Dendritic cell treated with granulocyte-macrophage colony-stimulating factor and Interleukin-4, amounts not matched to agents 40 ng/mL and 50 ng/mL, for 4 days (primary cell): ENCODE measurements around the gene ZC3H18.
A peak's percentile ranks its signal among the peaks of the same experiment; 100 is the strongest.

ENCODE experiments used
- H3K27ac Mint-ChIP-seq: one replicate; pipeline ENCODE4 v1.8.0; 2022; ENCODE audit warnings: mild to moderate bottlenecking, mixed read lengths
- H3K27me3 Mint-ChIP-seq: one replicate; pipeline ENCODE4 v1.8.0; 2022; ENCODE audit warnings: mild to moderate bottlenecking, mixed read lengths
- H3K36me3 Mint-ChIP-seq: one replicate; pipeline ENCODE4 v1.8.0; 2022; ENCODE audit warnings: low read depth, mixed read lengths
- H3K4me1 Mint-ChIP-seq: one replicate; pipeline ENCODE4 v1.8.0; 2022; ENCODE audit warnings: low read depth, mixed read lengths
- H3K4me3 Mint-ChIP-seq: one replicate; pipeline ENCODE4 v1.8.0; 2022; ENCODE audit warnings: mild to moderate bottlenecking, moderate library complexity, mixed read lengths
- H3K9me3 Mint-ChIP-seq: one replicate; pipeline ENCODE4 v1.8.0; 2022; ENCODE audit warnings: mixed read lengths
- intact Hi-C: fragments of 100-400 bp; cut with micrococcal nuclease; formaldehyde crosslinking; loops from one replicate; pipeline ENCODE4 v1.15.0; 2022

Gene ZC3H18

DNA sequence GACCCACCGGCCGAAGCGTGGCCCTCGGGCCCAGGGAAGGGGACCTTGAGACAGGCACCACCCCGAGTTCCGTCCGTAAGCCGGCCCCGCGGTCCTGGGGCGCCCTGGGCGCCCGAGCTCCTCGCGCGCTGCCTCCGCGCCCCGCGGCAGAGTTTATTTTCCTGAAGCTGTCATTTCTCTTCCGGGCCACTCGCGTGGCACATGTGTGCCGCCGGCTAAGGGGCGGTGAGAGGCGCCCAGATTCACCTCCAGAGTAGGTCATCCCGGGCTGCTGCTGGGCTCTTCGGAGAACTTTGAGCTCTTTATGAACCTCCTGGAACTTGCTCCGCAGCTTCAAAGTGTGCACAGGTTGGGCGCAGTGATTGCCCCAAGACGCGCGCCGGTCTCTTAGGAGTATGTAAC lies 489 bp downstream of the ZC3H18 start:
- Mint-ChIP-seq H3K9me3 (no peaks in the 10 kb centered on the region), H3K36me3 (peaks cover 39% of the 10 kb centered on the region), H3K4me1 (peaks cover 34% of the 10 kb centered on the region), H3K27ac (peak overlapping the region; percentile 84), H3K27me3 (peaks cover 1% of the 10 kb centered on the region), H3K4me3 (peak overlapping the region; percentile 76)
- intact Hi-C loops: loop anchor here (1.0 kb wide), 1 partner anchor 21 kb away; no protein-coding TSS in a partner anchor

DNA sequence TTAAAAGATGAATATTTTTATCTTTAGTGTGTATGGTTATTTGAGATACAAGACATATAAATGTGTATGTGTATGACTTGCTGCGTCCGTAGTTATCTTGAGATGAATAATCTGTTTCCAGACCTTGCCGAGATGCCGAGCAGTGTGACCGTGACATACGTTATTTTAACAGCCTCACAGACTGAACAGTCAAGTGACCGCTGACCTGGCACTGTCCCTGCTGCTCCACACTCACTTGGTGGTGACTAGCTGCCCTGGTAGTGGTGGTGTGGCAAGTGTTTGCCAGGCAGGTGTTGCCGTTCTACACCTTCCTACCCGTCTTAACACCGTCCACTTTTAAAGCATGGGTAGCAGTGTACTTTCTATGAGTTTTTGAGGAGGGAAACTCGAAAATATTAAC lies 5.0 kb downstream of the ZC3H18 start:
- Mint-ChIP-seq H3K36me3 (peaks cover 85% of the 10 kb centered on the region), H3K27ac (no peak overlapping the region), H3K4me1 (peaks cover 40% of the 10 kb centered on the region), H3K9me3 (no peaks in the 10 kb centered on the region), H3K27me3 (no peaks in the 10 kb centered on the region), H3K4me3 (no peak overlapping the region)
- intact Hi-C loops: no loop called here

DNA sequence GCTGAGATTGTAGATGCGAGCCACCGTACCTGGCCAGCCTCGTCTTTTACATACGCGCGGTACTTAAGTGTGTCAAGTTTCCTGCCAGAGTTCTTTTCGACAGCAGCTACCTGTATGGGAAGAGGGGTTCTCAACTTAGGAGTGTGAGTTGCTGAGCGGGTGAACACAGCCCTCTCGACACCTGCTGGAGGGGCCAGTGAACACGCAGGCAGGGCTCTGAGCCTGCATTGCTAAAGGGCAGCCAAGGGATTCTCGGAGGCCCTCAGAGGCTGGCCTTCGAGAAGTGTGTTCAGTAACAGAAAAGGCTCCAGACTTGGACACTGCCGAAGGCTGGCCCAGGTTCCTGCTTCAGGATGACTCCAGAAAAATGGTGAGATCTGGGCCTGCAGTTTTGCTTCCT lies 6.1 kb downstream of the ZC3H18 start:
- H3K27ac Mint-ChIP-seq: peak overlapping the region; percentile 3
- no peak overlapping the region for H3K4me3 Mint-ChIP-seq
- peaks cover 35% of the 10 kb centered on the region for H3K4me1 Mint-ChIP-seq
- H3K27me3 Mint-ChIP-seq: no peaks in the 10 kb centered on the region
- peaks cover 96% of the 10 kb centered on the region for H3K36me3 Mint-ChIP-seq
- intact Hi-C loops: no loop called here
- H3K9me3 Mint-ChIP-seq: no peaks in the 10 kb centered on the region

DNA sequence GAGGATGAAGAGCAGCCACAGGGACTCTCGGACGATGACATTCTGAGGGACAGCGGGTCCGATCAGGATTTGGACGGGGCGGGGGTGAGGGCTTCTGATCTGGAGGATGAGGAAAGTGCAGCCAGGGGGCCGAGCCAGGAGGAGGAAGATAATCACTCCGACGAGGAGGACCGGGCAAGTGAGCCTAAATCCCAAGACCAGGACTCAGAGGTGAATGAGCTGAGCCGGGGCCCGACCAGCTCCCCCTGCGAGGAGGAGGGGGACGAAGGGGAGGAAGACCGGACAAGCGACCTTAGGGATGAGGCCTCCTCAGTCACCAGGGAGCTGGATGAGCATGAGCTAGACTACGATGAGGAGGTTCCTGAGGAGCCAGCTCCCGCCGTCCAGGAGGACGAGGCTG lies 7.0 kb downstream of the ZC3H18 start:
- Mint-ChIP-seq H3K9me3 (no peaks in the 10 kb centered on the region), H3K4me3 (no peak overlapping the region), H3K4me1 (peaks cover 28% of the 10 kb centered on the region), H3K27ac (no peak overlapping the region), H3K36me3 (peaks cover 99% of the 10 kb centered on the region), H3K27me3 (no peaks in the 10 kb centered on the region)
- intact Hi-C loops: no loop called here

DNA sequence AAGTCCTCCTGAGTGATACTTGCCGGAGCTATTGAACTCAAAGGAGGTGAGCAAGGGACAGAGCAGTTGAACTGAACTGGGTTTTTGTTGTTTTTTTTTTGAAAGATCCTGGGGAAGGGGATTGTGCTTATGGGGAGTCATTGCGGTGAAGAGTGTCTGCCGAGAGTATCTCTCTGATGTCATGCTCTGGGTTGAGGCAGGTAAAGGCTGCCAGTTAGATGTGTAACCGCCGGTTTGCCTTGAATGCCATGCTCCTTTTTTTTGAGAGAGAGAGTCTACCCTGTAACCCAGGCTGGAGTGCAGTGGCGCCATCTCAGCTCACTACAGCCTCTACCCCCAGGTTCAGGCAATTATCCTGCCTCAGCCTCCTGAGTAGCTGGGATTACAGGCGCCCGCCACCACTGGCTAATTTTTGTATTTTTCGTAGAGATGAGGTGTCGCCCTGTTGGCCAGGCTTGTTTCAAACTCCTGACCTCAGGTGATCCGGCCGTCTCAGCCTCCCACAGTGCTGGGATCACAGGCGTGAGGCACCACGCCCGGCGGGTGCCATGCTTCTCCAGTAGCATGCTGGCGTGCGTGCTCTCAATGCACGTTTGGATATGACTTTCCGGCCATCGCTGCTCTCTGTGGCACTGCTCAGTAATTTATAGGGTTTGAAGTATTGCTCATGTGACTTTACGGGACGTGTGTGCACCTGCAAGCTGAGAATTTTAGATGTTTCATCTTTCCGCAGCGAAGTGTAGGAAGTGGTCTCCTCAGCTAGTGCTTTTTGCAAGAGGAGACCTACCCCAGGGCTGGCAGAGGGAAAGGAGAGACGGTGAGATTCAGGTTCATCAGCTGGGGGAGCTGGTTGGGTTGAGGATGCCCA lies 8.5 kb downstream of the ZC3H18 start:
- intact Hi-C loops: no loop called here
- Mint-ChIP-seq H3K4me3 (no peak overlapping the region), H3K27me3 (no peaks in the 10 kb centered on the region), H3K27ac (no peak overlapping the region), H3K9me3 (no peaks in the 10 kb centered on the region), H3K4me1 (peaks cover 25% of the 10 kb centered on the region), H3K36me3 (peaks cover 99% of the 10 kb centered on the region)

DNA sequence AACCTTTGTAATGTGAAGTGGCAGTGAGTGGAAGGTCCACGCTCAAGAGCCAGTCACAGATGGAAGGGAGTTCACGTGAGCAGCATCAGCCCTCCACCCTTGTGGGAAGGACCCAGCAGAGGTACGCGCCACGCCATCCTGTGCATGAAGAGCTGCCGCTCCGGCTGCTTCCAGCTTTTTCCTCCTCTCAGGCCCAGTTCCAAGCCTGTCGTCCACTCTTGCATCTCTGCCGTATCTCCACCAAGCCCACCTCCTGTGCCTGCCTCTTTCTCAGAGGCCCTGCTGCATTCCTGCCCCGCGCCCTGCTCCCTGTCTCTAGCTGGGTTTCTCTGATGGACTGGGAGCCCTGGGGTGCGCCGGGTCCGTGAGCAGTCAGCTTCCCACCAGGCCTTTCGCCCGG lies 10.2 kb downstream of the ZC3H18 start:
- intact Hi-C loops: loop anchor here (10.0 kb wide), 1 partner anchor 54 kb away; the partner anchor contains the start of gene IL17C
- Mint-ChIP-seq H3K4me3 (no peak overlapping the region), H3K36me3 (peaks cover 87% of the 10 kb centered on the region), H3K27ac (peak overlapping the region; percentile 10), H3K9me3 (no peaks in the 10 kb centered on the region), H3K27me3 (no peaks in the 10 kb centered on the region), H3K4me1 (peaks cover 26% of the 10 kb centered on the region)

DNA sequence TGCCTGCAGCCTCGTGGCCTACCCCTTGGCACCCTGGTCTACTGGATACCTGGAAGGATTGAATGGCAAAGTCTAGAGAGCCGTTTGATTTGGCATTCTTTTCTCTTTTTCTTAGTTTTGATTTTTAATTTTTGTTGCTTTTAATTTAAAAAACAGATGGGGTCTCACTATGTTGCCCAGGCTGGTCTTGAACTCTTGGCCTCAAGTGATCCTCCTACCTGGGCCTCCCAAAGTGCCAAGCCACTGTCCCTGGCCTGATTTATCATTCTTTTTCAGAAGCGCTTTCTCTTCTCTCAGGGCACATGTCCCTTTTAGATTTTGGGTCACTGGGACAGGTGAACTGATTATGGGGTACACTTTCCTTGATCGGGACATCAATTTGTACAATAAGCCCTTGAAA lies 10.8 kb downstream of the ZC3H18 start:
- Mint-ChIP-seq H3K4me3 (no peak overlapping the region), H3K4me1 (peaks cover 25% of the 10 kb centered on the region), H3K27me3 (no peaks in the 10 kb centered on the region), H3K27ac (no peak overlapping the region), H3K9me3 (no peaks in the 10 kb centered on the region), H3K36me3 (peaks cover 87% of the 10 kb centered on the region)
- intact Hi-C loops: loop anchor here (10.0 kb wide), 1 partner anchor 54 kb away; the partner anchor contains the start of gene IL17C

DNA sequence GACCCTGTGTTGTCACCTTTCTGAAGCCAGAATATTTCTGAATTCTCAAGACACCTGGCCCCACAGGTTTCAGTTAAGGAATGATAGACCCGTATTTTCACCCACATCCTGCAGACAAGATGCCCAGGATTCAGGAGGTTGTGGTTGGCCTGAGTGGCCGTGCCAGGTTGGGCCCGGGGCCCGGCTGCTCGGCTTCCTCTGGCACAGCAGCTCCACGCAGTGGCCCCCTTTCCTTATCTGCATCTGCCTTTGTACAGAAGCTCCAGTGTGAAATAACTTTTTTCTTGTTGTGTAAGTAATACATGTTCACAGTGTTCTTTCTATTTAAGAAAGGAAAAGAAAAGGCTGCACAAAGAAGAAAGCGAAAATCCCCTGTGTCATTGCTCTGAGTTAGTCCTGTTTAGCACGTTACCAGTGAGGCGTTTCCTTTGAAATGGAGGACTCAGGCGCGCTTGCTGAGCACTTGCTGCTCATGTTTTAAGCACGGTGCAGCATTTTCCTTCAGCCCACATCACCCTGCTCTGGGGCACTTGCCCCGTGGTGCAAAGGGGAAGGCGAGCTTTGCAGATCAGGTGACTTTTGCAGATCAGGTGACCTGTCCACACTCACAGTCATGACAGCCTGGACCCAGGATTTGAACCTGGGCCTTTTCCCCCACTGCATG lies 12.8 kb downstream of the ZC3H18 start:
- intact Hi-C loops: loop anchor here (10.0 kb wide), 1 partner anchor 52 kb away; the partner anchor contains the start of gene IL17C
- Mint-ChIP-seq H3K9me3 (no peaks in the 10 kb centered on the region), H3K4me1 (peaks cover 16% of the 10 kb centered on the region), H3K27me3 (no peaks in the 10 kb centered on the region), H3K36me3 (peaks cover 87% of the 10 kb centered on the region), H3K4me3 (no peak overlapping the region), H3K27ac (no peak overlapping the region)

DNA sequence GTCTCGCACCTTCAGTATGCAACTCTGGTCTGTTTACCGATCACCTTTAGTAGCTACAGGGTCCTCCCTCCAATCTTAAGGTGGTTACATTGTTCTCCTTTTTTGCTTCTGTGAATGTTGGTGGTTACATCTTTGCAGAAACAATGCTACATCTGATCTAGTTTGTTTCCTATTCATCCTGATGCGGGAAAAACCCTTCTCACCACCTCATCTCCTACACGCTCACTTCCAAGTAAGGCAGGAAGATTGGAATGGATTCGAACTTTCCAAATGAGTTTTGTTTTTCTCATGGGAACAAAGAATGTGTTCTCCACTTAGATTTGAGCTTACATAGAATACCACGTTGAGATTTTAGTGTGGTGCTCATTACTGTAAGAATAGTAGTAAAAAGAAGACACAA lies 14.5 kb downstream of the ZC3H18 start:
- Mint-ChIP-seq H3K4me3 (no peak overlapping the region), H3K27me3 (no peaks in the 10 kb centered on the region), H3K4me1 (peaks cover 15% of the 10 kb centered on the region), H3K9me3 (no peaks in the 10 kb centered on the region), H3K36me3 (peaks cover 87% of the 10 kb centered on the region), H3K27ac (no peak overlapping the region)
- intact Hi-C loops: loop anchor here (10.0 kb wide), 1 partner anchor 50 kb away; the partner anchor contains the start of gene IL17C

DNA sequence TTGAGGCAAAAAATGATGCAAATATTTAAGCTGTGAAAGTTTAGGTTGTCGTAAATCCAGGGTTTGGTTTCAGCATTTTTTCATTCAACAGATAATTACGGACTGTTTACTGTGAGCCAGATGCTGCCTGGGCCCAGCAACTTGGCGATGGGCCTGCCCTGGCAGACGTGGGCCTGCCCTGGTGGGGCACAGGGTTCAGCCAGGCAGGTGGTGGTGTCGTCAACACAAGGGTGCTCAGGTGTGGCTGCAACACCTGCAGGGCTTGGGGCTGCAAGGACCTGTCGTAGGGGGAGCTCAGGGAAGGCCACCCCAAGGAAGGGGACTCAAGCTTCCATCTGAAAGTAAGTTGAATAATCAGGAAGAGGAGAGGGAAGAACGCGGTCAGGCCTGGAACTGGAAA lies 15.1 kb downstream of the ZC3H18 start:
- H3K4me3 Mint-ChIP-seq: no peak overlapping the region
- peaks cover 12% of the 10 kb centered on the region for H3K4me1 Mint-ChIP-seq
- H3K9me3 Mint-ChIP-seq: no peaks in the 10 kb centered on the region
- H3K27ac Mint-ChIP-seq: no peak overlapping the region
- intact Hi-C loops: loop anchor here (10.0 kb wide), 1 partner anchor 50 kb away; the partner anchor contains the start of gene IL17C
- H3K36me3 Mint-ChIP-seq: peaks cover 86% of the 10 kb centered on the region
- no peaks in the 10 kb centered on the region for H3K27me3 Mint-ChIP-seq

DNA sequence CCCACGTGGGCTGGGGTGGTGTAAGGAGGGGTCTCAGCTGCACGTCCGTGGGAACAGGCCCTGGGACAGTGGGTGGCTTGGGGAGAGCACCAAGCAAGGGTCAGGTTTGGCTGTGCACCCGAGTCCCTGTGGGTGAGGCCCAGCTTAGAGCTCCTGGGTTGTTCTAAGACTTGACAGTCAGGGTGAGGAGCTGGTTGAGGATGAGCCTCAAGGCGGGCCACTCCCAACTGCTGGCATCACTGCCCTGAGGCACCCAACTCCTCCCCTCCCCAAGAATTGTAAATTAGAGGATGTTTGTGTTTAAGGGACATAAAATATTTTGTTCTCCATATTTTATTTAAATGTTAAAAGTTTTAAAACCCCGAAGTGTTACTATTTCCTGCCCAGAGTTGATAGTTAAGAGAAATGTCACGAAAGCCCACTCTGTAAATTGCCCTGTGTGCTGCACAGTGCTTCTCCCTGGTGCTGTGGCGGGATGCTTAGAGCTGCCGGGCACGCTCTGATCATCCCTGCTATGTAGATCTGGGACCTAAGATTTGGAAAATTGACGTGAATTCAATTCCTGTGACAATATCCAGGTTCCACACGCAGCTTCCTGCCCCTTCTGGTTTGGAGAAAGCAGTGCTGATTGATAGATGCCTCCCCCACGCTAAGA lies 15.9 kb downstream of the ZC3H18 start:
- Mint-ChIP-seq H3K36me3 (peaks cover 86% of the 10 kb centered on the region), H3K27ac (no peak overlapping the region), H3K27me3 (no peaks in the 10 kb centered on the region), H3K4me1 (peaks cover 16% of the 10 kb centered on the region), H3K4me3 (no peak overlapping the region), H3K9me3 (no peaks in the 10 kb centered on the region)
- intact Hi-C loops: loop anchor here (10.0 kb wide), 1 partner anchor 49 kb away; the partner anchor contains the start of gene IL17C

DNA sequence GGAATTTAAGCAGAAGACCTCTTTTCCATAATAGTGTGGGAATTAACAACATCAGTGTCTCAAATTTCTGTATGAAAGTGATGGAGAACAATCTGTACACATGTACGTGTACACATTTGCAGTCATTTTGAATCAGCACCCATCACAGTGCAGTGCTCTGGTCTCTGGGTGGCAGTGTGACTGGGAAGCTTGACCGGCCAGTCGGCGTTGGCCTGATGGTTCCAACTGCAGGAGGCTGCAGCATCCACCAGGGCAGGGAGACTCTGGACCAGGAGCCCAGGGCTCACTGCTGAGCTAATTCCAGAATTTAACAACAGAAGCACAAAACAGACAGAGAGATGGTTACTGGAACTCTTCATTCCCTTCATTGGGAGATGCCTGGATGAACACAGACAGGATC lies 17.9 kb downstream of the ZC3H18 start:
- Mint-ChIP-seq H3K4me3 (no peak overlapping the region), H3K27ac (no peak overlapping the region), H3K36me3 (peaks cover 70% of the 10 kb centered on the region), H3K4me1 (peaks cover 31% of the 10 kb centered on the region), H3K27me3 (no peaks in the 10 kb centered on the region), H3K9me3 (no peaks in the 10 kb centered on the region)
- intact Hi-C loops: loop anchor here (10.0 kb wide), 1 partner anchor 47 kb away; the partner anchor contains the start of gene IL17C

DNA sequence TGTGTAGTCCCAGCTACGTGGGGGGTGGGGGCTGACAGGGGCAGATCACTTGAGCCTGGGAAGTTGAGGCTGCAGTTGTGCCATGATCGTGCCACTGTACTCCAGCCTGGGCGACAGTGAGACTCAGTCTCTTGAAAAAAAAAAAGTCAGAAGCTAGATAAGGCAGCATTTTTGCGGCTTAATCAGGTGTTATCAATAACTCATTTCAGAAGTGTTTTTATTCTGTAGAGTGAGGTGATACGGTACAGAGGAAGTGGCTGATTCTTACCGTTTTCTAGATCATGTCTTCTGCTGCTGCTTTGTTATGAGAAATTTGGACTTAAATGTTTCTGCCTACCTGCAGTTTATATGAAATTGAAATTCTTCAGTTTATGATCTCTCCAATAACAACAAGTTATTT lies 18.6 kb downstream of the ZC3H18 start:
- H3K4me3 Mint-ChIP-seq: no peak overlapping the region
- peaks cover 70% of the 10 kb centered on the region for H3K36me3 Mint-ChIP-seq
- H3K27me3 Mint-ChIP-seq: no peaks in the 10 kb centered on the region
- peaks cover 29% of the 10 kb centered on the region for H3K4me1 Mint-ChIP-seq
- no peak overlapping the region for H3K27ac Mint-ChIP-seq
- intact Hi-C loops: loop anchor here (10.0 kb wide), 1 partner anchor 46 kb away; the partner anchor contains the start of gene IL17C
- H3K9me3 Mint-ChIP-seq: no peaks in the 10 kb centered on the region
